AG04449 (cell line): Measurements from ENCODE around the gene SEL1L2.
A peak's percentile ranks its signal among the peaks of the same experiment; 100 is the strongest.

Experiments
- CTCF ChIA-PET: fragments of 350-600 bp; formaldehyde crosslinking; extraction: SDS; loops from one replicate; lab custom pipeline; 2021; ENCODE audit warnings: antibody characterized with exemption; lab: Yijun Ruan, JAX
- POLR2A ChIA-PET: fragments of 400-600, 350-600 bp; formaldehyde crosslinking; extraction: SDS; loops from one replicate; lab custom pipeline; 2020; ENCODE audit warnings: antibody characterized with exemption, inconsistent platforms; lab: Yijun Ruan, JAX
- DNase-seq: peaks from one replicate; pipeline ENCODE4 v3.0.0-alpha.2; 2010; ENCODE audit warnings: low read depth, low spot score
- H3K4me3 ChIP-seq: 2 replicates; pipeline ENCODE4 v1.5.1; 2011; ENCODE audit warnings: low read depth, mild to moderate bottlenecking, control low read depth, low read length
- TF ChIP-seq, protein P1 (sequence below): IDR thresholded peaks from one replicate; pipeline ENCODE4 v1.5.1; 2011; ENCODE audit warnings: mild to moderate bottlenecking, moderate library complexity, low read length, control low read depth, inconsistent platforms; ENCODE audit not compliant: insufficient read depth; ENCODE audit errors: missing control alignments

The SEL1L2 gene

DNA sequence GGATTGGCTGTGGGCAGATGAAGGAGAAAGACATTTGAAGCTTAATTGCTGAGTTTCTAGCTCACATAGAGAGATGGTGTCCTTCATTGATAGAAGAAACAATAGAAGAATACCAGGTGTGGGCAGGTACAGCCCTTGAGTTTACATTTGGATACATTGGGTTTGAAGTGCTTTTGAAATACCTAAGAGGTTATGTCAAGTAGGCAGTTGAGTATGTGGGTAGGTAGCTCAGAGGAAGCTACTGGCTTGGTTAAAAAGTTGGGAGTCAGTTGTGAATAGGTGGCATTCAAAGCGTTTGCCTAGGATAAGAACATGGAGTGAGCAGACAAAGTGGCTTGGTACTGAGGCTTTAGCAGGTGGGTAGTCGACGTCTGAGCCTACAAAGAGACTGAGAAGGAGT, 180.6 kb downstream of the SEL1L2 start:
- ChIA-PET POLR2A (no interaction called here), CTCF (interaction anchor here (10.9 kb wide), 1 partner anchor 8 kb away, joined by 88 read pairs; no protein-coding TSS in a partner anchor)
- TF ChIP-seq, protein P1, sequence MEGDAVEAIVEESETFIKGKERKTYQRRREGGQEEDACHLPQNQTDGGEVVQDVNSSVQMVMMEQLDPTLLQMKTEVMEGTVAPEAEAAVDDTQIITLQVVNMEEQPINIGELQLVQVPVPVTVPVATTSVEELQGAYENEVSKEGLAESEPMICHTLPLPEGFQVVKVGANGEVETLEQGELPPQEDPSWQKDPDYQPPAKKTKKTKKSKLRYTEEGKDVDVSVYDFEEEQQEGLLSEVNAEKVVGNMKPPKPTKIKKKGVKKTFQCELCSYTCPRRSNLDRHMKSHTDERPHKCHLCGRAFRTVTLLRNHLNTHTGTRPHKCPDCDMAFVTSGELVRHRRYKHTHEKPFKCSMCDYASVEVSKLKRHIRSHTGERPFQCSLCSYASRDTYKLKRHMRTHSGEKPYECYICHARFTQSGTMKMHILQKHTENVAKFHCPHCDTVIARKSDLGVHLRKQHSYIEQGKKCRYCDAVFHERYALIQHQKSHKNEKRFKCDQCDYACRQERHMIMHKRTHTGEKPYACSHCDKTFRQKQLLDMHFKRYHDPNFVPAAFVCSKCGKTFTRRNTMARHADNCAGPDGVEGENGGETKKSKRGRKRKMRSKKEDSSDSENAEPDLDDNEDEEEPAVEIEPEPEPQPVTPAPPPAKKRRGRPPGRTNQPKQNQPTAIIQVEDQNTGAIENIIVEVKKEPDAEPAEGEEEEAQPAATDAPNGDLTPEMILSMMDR: no peak
- H3K4me3 ChIP-seq: no peak overlapping the region
- DNase-seq: no peak

DNA sequence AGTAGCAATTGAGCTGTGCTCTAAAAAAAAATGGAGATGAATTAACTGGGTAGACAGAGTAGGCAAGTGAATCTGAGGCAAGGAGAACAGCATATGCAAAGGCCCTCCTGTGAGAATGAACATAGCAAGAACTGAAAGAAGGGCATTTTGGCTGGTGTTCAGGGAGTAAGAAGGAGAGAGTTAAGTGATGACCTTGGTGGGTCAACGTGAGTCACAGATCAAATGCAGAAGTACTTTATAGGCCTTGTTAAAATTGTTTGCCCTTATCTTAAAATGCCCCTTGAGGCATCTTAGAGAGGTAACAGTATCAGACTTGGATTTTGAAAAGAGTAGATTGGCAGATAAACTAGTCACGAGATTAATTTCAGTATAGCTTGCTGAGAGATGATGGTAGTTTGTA, 181.0 kb downstream of the SEL1L2 start:
- H3K4me3 ChIP-seq: no peak overlapping the region
- TF ChIP-seq, protein P1: no peak
- ChIA-PET CTCF (interaction anchor here (10.9 kb wide), 1 partner anchor 9 kb away, joined by 88 read pairs; no protein-coding TSS in a partner anchor), POLR2A (no interaction called here)
- DNase-seq: no peak

GRCh38 chr20:13800728-13801134, 189.7 kb downstream of the SEL1L2 start:
- H3K4me3 ChIP-seq: no peak overlapping the region
- TF ChIP-seq, protein P1: no peak
- ChIA-PET CTCF (interaction anchor here (1.2 to 3.2 kb wide), 5 partner anchors 13 to 260 kb away, joined by 3 to 17 read pairs (median 5); no protein-coding TSS in a partner anchor), POLR2A (interaction anchor here (0.6 kb wide), 1 partner anchor 196 kb away, joined by 3 read pairs; no protein-coding TSS in a partner anchor)
- peak; percentile 31 for DNase-seq

DNA sequence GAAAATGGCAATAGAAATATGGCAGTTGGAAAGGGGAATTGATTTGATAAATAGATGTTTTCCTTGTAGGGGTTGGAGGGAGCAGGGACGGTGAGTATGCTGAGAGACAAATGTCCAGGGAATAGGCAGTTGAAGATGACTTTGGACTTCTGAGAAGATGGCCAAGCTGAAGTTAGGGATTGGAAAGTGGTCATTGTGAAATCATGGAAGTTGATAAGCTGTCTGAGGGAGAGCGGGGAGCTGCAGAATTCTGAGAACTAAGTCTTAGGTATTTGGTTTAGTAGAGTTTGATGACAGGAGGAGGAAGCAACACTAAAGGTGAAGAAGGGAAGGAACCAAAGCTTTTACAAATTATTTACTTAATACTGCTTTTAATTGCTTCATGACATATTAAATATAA, 190.4 kb downstream of the SEL1L2 start:
- ChIA-PET POLR2A (no interaction called here), CTCF (interaction anchor here (1.2 to 3.2 kb wide), 5 partner anchors 12 to 261 kb away, joined by 3 to 17 read pairs (median 5); no protein-coding TSS in a partner anchor)
- TF ChIP-seq, protein P1: no peak
- H3K4me3 ChIP-seq: no peak overlapping the region
- DNase-seq: no peak
